Measurements from ENCODE around the gene SLFN13.
"Not testable (repeated sequence)": the region's sequence is repeated elsewhere in the genome, so short reads cannot be mapped to it uniquely, and the experiment has no call there.

SLFN13 gene

DNA sequence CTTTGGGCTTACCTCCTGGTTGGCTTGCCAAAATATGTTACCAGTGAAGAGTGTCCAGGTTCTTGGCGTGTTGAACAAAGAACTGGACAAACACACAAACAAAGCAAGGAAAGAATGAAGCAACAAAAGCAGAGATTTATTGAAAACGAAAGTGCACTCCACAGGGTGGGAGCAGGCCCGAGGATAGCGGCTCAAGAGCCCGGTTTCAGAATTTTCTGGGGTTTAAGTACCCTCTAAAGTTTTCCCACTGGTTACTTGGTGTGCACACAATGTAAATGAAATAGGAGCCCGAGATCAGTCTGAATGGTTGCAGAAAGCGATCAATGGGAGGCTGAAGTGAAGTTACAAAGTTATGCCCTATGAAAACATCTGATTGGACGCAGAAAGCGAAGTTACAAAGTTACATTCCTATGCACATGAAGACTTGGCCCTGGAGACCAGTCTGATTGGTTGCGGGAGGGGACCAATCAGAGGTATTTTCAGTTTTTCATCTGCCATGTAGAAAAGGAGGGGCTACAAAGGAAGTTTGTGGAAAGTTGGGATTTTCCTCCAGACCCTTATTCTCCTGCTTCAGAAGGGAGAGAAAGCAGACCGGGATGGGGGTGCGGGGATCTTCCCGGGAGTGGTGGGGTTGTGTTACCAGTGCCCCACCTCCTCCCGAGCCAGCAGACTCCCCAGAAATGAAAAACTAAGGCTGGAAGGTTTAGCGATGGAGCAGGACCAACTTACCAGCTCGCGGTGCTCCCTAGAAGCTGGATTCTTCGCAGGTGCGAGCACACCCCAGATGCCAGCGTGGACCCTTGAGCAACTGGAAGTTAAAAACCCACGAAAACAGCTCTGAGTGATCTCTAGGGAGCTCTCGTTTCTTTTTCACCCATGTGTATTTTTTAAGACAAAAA lies 16.1 kb downstream of the SLFN13 start, which contains the start of gene SLFN12:
SLFN12 (minus strand) TSS at position 325 of the 899 bp plus-strand sequence. CDS start 9,472 bp downstream, outside the sequence.
- no peak for DNase-seq

DNA sequence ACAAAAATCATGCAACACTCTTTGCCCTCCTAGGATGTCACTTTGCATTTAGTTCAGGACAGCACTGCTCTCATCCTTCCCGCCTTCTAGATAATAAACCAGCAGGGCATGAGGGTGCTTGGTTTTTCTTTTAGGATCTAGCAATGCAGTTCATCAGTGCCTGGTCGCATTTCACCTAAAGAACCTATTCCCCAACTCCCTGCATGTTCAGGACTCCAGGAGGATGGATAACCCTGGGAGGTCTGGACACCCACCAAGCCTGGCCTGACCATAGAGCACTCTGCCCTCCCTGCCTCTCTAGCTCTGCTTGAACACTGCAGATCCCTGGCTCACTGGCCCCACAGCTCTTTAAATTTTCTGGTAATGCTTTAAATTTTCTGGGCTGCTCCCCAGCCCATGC lies 18.9 kb downstream of the SLFN13 start:
- no peak for DNase-seq

DNA sequence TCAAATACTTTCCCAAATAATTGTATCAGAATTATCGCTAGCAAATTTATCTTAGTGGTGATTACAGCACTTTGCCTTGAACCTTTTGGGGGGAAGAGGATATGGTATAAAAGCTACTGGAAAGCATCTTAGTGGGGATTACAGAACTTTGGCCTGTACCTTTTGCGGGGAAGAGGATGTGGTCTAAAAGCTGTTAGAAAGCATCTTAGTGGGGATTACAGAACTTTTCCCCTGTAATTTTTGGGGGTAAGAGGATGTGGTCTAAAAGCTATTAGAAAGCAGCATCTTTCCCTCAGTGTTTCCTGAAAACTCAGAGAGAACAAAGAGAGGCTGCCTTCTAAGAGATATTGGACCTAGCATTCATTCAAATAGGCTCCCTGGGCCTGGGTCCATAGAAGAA lies 20.3 kb downstream of the SLFN13 start:
- no peak for DNase-seq

DNA sequence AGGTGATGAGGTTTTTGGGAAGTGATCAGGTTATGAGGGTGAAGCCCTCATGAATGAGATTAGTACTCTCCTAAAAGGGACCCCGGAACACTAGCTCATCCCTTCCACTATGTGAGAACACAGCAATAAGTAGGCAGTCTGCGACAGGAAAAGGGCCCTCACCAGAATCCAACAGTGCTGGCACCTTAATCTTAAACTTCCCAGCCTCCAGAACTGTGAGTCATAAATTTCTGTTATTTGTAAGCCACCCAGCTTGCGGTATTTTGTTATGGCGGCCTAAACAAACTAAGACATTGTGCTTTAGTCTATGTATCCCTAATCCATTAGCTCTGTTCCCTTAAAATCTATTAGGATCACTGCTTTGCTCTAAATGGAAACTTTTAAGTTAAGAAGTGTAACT lies 24.8 kb downstream of the SLFN13 start:
- no peak for DNase-seq

DNA sequence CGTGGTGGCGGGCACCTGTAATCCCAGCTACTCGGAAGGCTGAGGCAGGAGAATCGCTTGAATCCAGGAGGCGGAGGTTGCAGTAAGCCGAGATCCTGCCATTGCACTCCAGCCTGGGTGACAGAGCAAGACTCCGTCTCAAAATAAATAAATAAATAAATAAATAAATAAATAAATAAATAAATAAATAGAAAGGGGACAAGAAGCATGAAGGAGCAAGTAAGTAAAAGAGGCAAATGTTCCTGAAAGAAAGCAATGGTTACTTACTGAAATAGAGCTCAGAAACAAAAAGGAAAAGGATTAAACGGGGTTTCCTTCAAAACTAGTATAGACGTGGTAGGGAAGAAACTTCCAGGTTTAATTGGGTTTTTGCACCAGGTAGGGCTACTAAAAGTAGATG lies 27.5 kb downstream of the SLFN13 start:
- DNase-seq, result not testable (repeated sequence)

DNA sequence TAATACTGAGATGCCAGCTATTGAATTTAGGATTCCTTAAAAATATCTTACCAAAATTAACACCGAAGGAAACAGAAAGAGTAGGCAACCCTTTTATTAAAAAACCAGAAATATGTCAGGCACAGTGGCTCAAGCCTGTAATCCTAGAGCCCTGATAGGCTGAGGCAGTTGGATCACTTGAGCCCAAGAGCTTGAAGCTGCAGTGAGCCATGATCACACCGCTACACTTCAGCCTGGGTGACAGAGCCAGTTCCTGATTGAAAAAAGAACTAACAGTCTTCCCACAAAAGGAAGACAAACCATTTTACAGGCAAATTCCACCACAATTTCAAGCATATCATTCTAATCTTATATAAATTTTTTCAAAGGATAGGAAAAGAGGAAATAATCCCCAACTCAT lies 31.9 kb downstream of the SLFN13 start:
- DNase-seq, result no peak

DNA sequence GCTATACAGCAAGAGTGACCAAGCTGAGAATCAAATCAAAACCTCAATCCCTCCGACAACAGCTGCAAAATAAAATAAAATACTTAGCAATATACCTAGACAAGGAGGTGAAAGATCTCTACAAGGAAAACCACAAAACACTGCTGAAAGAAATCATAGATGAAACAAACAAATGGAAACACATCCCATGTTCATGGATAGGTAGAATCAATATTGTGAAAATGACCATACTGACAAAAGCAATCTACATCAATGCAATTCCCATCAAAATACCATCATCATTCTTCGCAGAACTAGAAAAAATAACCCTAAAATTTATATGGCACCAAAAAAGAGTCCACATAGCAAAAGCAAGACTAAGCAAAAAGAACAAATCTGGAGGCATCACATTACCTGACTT lies 33.9 kb downstream of the SLFN13 start:
- not testable (repeated sequence) for DNase-seq

DNA sequence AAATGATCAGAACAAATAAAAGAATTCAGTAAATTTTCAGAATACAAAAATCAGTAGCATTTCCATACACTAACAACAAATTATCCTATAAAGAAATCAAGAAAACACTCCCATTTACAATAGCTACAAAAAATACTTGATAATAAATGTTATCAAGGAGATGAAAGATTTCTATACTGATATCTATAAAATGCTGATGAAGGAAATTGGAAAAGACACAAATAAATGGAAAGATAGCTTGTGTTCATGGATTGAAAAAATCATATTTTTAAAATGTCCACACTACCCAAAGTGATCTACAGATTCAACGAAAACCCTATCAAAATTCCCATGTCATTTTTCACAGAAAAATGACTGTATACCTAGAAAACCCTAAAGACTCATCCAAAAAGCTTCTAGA lies 34.3 kb downstream of the SLFN13 start:
- DNase-seq, result no peak

DNA sequence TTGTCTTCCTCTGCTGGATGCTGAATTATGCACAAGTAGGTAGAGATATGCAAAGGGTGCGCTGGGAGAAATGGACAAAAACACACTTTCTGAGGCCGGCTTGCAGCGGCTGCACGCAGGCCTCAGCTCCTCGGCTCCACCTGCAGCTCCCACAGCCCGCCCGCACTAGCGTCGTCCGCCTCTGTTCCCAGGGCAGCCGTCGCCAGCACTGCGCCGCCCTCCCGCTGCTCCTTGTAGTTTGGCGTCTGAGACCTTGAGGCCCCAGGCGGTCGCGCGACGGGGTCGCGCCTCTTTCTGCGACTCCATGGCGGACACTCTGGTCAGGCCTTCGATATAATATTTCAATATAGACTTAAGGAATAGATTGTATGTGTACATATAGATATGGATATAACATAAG lies 41.0 kb downstream of the SLFN13 start:
- DNase-seq, result no peak

DNA sequence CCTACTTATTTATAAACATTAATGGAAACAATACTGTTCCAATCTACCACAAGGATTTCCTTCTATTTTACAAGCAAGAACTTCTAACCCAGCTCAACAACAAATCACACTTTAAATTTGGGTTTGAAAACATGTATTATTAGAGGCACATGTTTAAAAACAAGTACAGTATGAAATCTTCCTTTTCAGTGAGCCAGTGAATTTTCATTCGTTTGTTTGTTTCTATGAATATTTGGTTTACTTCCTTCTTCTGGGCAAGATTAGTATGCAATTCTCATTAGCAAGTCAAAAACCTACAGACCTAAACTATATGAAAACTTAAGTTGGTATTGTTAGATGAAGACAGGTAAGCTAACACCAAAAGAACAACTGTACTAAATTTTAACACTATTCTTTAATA lies 42.0 kb downstream of the SLFN13 start:
- no peak for DNase-seq

DNA sequence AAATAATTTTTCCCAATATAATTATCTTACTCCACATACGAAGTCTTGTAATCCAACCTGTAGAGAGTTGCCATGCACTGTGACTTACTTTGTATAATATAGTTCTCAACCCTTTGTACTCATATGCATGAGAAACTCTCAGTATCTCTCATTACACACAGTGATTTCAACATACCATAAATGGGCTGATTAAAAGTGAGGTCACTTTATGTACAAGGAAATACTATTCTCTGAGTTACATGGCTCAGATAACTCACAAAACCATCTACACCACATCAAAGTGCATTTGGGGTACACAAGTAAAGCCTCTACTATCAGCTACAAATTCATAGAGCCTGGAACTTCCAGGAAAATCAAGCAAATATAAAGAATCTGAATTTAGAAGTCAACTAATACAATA lies 44.2 kb downstream of the SLFN13 start:
- DNase-seq, result no peak

DNA sequence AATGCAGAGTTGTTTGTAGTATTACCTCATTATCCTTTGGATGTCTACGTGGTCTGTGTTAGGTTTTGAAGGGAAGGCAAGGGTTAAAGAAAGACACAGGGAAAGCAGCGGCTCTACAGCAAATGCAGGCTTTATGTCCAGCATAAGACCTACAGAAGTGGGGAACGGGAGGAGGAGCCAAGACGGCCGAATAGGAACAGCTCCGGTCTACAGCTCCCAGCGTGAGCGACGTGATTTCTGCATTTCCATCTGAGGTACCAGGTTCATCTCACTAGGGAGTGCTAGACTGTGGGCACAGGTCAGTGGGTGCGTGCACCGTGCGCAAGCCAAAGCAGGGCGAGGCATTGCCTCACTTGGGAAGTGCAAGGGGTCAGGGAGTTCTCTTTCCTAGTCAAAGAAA lies 54.8 kb downstream of the SLFN13 start:
- DNase-seq, result not testable (repeated sequence)

DNA sequence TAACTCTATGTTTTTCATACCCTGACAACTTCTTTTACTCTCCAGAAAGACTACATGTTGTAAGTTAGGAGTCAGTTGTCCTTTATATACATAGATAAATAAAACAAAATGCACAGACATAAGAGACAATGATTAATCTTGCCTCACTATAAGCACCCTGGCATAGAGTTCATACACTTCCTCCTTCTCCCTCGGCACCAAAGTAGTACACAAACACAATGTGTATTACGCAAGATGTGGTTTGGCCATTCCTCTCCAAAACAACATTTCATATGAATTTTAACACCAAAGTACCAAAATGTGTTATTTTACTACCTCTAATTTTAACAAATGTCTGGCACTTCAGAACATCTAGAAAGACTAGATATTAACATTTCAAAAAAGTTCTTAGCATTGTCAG lies 57.9 kb downstream of the SLFN13 start:
- no peak for DNase-seq

DNA sequence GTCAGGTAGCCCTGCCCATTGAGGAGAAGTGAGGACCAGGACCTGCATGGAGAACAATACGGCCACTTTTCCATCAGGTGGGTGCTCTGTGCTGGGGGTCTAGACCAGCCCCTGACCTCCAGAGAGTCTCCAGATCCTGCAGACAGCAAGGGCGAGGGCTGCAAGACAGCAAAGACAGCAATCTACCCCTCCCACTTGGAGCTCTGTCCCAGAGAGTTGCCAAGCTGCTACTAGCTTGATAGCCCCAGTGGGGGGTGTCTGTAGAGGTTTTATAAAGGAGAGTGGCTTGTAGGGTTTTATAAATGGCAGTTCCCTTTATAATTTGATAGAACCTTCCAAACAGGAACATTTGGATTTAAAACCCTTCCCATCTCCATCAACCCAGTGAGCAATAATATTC lies 58.4 kb downstream of the SLFN13 start:
- DNase-seq, result no peak

DNA sequence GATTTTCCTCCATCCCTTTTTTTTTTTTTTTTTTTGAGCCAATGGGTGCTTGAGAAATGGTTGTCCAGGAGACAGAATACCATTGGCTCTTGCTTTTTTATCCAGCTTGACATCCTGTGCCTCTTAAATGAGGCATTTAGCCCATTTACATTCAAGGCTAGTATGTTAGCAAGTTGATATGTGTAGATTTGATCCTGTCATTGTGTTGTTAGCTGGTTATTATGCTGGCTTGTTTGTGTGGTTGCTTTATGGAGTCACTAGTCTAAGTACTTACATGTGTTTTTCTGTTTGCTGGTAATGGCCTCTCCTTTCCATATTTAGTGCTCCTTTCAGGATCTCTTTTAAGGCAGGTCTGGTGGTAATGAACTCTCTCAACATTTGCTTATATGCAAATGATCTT lies 61.1 kb downstream of the SLFN13 start:
- no peak for DNase-seq
